Retina (tissue), 1 donor: Measurements from ENCODE around the gene CLPTM1L.
"Not testable (repeated sequence)": the region's sequence is repeated elsewhere in the genome, so short reads cannot be mapped to it uniquely, and the experiment has no call there.

ENCODE experiments used
- DNase-seq: peaks from one replicate; pipeline ENCODE4 v3.0.0-alpha.2; 2016

The CLPTM1L gene

DNA sequence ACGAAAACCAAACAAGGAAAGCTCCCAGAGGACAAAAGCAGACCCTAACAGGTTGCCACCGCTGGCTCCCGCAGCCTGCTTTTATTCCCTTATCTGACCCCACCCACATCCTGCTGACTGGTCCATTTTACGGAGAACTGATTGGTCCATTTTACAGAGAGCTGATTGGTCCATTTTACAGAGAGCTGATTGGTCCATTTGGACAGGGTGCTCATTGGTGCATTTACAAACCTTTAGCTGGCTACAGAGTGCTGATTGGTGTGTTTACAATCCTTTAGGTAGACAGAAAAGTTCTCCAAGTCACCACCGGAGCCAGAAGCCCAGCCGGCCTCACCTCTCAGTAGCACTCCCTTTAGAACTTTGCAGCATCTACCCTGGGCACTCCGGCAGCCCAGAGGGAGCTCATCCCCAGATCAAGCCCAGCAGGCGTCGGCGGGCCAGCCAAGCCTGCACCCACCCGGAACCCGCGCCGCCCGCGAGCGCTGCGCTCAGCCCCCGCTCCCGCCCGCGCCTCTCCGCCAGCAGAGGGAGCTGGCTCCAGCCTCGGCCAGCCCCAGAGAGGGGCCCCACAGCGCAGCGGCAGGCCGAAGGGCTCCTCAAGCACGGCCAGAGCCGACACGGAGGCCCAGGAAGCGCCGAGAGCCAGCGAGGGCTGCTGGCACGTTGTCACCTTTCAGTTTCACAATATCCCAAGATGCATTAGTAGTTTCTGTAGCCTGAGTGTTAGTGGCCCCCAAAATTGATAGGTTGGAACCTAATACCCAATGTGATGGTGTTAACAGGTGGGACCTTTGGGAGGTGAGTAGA, 35.3 kb upstream of the CLPTM1L start:
- peak; percentile 74 for DNase-seq

DNA sequence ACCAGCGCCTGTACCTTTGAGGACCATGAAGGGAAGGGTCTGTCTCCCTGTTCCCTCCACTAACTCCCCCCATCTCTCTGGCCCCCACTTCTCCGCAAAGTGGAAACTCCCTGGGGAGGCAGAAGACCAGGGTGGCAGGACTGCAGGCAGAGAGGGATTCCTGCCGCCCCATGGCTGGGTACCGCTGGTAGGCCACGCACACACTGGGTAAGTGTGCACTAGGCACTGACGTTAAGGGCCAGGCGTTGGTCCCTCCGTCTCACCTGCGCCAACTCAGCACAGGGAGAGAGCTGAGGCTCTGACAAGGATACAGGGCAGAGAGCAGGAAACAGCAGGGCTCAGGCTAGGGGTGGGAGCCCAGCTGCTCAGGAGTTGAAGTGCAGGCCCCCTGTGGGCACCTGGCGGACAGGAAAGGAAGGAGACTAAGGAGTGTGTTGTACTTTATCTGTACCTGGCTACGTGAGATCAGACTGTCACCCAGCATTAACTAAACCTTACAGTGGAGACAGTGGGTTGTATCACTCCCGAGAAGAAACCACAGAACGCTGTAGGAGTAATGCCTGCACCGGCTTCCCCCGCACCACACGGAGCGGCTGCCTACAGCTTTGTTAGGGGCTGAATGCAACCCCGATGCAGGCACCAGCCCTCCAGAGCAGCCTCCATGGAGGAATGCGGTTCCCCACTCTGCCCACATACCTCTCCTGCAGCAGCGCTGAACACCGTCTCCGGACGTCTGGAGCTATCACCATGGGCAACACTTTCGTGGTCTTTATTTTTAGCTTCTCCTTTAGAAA, 34.2 kb upstream of the CLPTM1L start:
- DNase-seq = no peak

DNA sequence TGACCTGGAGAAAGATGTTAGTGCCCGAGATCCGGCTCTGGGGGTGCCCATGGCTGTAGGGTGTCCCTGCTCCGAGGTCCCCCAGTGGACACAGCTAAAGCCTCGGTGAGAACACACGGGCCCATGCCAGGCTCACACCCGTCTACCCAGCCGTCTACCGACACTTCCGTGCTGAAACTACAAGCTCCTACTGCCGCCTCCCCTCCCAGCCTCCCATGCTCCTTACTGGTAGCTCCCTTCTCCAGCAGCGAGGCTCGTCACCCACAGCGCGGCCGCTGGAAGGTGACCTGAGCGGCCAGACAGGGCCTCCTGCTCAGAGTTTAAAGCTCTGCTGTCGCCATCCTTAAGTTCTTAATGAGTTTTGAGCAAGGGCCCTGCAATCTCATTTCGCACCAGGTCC, 33.2 kb upstream of the CLPTM1L start:
- no peak for DNase-seq

DNA sequence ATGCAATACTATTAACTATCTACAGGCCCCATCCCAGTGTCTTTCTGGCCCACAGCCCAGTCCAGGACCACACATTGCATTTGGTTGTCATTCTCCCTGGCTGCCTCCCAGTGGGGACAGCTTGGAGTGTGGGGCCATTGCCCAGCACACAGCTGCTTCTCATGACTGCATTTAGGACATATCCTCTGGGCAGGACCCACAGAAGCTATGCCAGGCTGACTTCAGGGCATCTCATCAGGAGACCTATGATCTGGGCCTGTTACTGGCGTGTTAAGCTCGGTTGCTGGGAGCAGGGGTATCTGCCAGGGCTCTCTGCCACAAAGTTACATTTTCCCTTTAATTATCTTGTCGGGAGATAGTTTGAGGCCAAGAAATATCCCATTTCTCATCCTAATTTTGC, 32.1 kb upstream of the CLPTM1L start:
- DNase-seq = no peak

DNA sequence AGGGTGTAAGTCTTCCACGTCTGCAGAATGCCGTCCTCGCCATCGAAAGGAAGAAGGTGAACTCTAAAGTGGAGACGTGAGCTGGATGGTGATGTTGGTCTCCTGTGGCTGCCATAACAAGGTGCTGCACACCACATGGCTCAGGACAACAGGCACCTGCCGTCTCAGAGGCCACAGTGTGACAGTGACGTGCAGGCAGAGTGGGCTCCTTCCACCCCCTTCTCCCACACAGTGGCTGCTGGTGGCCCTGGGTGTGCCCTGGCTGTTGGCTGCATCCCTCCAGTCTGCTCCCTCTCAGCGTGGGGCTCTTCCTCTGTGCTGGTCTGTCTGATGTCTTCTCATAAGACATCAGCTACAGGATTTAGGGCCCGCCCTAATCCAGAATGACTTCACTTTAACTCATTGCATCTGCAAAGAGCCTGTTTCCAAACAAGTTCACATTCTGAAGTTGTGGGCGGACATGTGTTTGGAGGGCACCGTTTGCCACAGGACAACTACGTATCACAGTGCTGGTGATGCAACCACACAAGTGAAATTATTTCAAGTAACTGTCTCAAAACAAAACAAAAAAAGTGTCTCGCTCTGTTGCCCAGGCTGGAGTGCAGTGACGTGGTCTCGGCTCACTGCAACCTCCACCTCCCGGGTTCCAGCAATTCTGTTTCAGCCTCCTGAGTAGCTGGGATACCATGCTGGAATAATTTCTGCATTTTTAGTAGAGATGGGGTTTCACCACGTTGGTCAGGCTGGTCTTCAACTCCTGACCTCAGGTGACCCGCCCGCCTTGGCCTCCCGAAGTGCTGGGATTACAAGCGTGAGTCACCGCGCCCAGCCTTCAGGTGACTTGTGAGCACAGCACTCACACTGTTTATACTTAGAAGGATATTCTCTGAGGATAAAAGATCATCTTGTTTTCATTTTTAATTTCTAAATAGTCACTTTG, 31.2 kb upstream of the CLPTM1L start:
- no peak for DNase-seq

DNA sequence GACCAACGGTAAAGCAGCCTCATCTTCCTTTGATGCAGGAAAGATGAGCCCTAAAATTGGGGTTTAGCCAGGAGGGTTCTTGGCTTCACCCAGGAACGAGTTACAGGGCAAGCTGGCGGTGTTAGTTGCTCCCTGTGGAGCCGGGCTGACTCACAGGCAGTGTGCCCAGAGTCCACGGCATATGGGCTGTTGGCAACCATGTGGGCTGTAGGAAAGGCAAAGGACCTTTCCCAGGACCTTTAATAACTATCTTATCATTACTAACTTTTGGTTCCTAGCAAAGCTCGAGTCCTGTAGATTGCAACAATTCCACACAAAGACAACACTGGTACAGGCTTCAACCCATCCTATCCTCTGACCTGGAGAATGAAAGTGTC, 29.8 kb upstream of the CLPTM1L start:
- no peak for DNase-seq

DNA sequence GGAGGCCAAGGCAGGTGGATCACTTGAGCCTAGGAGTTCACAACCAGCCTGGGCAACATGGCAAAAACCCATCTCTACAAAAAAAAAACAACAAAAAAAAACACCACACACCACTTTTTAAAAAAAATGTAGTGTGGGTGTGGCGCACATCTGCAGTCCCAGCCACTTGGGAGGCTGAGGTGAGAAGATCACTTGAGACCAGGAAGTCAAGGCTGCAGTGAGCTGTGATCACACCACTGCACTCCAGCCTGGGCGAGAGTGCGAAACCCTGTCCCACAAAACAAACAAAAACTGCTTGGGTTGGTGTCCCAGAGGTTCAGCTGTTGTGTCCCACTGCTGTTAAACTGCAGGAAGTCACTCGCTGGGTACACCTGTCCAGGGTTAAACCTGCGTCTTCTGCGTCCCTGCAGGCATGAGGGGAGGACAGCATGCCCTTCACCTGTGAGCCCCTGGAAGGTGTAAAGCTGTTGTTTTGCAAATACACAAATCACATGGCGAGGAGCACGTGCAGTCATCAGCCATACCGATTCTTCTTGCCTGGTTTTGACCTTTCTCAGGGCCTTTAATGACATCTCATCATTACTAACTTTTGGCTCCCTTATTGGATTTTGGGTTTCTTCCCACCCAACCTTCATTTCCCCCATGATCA, 29.3 kb upstream of the CLPTM1L start:
- no peak for DNase-seq

DNA sequence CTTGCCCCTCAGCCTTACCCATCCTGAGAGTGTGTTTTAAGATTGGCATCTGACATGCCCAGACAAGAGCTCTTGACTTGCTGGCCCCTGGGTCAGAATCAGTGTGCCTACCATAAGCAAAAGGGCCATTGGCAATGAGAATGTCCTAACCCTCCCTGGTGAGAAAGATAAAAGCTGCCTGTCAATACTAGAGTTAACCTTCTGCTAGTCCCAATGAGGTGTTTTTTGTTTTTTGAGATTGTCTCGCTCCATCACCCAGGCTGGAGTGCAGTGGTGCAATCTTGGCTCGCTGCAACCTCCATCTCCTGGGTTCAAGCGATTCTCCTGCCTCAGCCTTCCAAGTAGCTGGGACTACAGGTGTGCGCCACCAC, 27.1 kb upstream of the CLPTM1L start:
- DNase-seq = not testable (repeated sequence)

DNA sequence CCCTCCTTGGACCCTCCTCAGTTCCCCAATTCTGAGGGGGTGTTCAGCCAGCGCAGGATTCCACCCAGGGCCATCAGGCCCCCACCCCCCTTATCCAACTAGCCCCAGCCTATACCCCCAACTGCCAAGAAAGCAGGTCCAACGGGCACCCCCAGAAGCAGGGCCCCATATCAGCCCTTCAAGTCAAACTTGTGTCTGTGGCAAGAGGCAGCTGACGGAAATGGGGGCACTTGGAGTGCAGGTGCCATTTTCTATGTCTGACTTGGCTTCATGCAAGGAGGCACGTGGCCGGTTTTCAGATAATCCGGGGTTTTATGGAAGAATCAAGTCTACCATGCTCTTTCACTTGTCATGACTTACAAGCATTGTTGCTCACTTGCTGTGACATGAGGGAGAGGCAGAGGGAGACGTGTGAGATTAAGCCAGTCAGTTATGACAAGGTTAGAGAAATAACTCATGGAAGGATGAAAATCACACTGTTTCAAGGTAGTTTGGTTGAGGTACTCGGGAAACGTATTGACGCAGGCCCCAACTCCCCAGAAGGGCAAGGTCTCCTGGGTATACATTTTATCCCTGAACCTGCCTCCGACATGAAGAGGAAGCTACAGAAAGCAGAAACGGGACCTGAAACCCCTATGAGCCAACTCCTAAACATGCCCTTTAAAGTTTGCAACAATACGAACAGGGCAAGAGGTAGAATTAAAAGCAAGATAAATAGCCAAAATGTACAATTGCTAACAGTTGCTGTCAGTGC, 26.5 kb upstream of the CLPTM1L start:
- DNase-seq = no peak

DNA sequence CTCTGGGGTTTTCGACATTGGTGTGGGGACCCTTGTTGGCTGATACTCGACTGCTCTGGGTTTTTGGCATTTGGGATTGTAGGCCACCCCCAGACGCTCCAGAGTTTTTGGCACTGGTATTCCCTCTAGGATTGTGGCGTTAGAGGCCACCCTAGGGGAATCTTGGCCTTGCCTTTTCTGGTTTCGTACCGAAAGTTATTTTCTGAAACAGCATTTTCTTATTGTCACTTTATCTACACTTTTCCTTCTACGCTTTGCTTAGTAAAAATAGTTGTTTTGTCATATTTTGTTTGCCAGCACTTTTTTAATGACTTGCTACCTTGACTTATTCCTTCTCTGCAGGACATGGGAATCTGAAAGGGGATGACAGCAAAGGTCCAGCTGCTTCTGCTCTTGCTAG, 25.1 kb upstream of the CLPTM1L start:
- no peak for DNase-seq

DNA sequence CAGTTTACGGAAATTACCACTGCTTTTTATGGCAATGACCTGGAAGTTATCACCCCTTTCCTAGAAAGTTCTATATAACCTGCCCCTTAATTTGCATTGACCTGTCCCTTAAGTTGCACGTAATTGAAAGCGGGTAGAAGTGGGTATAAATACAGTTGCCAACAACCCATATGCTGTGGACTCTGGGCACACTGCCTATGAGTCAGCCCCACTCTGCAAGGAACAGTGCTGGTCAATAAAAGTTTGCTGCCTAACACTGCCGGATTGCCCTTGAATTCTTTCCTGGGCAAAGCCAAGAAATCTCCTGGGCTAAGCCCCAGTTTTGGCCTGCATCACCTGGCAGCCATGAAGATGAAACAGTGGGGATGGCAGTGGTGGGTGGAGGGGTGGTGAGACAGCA, 23.9 kb upstream of the CLPTM1L start:
- no peak for DNase-seq

DNA sequence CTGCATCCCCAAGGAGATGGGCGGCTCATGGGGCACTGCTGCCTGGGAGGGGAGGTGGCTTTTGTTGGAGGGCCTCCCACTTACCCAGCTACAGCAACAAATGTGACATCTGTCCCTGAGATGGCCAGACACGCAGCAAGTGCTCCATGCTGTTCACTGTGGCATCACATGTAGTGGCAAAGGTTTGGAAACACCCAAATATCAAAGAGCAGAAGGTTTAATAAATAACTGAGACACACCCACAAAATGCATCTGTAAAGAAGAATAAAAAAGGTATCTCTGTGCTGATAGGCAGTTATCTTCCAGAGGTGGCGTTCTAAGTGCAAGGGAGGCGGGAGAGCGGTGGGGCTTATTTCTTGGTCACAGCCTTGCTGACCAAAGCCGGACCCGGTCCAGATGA, 23.3 kb upstream of the CLPTM1L start:
- DNase-seq = no peak

DNA sequence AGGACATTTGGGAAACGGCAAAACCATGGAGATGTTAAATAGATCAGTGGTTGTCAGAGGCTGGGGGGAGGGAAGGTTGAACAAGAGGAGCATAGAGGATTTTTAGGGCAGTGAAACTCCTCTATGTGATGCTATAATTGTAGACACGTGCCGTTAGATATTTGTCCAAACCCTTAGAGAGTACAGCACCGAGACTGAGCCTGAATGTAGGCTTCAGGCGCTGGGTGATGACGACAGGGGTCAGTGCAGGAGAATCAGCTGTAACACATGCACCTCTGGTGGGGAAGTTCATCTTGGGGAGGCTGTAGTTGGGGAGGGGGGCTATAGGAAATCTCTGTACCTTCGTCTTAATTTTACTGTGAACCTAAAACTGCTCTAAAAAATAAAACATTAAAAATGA, 22.2 kb upstream of the CLPTM1L start:
- no peak for DNase-seq

DNA sequence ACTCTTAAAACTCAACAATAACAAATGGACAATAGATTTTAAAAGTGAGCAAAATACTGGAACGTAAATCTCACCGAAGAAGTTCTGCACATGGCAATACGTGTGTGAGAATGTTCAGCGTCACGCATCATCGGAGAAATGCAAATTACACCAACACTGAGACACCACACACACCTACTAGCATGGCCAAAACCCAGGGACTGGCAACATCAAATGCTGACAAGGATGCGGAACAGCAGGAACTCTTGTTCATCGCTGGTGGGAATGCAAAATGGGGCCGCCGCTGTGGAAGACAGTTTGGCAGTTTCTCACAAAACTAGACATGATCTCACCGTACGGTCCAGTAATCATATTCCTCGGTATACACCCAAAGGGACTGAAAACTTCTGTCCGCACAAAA, 21.6 kb upstream of the CLPTM1L start:
- DNase-seq = no peak

DNA sequence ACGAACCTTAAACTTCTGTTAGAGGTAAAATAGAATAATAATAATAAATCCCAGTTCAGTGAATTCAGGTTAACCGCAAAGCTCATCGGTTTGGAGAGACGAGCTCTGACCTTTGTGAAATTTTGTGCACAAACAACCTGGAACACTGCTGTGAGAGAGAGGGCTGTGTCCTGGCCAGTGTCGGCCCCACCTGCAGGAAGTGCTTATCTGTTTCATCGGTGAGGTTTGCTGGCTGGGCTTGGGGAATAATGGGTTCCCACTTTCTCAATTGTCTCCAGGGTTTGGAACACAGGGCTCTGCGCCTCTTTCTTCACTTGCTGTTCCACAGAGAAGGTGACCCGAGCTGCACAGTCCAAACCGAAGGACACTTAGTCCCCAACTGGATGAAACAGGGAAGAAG, 19.3 kb upstream of the CLPTM1L start:
- DNase-seq = no peak

DNA sequence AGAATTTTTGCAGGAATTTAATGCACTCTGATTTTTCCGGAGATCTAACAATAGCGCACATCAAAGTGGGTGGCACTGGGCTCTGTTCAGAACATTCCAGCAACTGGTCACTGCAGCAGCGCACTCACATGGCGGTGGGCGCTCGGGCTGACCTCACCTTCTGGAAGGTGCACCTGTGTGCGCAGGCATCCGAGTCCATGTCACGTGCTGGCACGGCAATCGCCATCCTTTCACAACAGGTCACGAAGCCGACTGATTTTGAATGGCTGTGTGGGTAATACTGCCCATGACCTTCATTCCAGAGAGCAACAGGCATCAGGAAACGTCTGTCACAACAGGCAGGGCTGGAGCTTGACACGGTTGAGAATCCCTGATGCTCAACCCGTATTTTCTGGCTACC, 18.7 kb upstream of the CLPTM1L start:
- no peak for DNase-seq

DNA sequence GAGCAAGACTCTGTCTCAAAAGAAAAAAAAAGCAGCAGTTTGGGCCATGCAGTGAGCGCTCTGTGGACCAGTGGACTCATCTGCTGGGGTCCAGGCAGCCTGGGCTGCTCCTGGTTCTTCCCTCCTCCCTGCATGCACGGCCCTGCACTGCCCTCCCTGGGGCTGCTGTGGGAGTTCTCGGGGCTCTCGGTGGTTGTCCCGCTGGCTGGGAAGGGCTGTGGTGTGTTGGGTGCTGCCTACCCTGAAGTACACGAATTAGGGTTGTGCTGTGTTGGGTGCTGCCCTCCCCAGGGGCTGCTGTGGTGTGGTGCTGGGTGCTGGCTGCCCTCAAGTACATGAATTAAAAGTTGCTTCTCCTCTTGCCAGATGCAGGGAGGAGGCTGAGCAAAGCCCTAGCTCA, 18.3 kb upstream of the CLPTM1L start:
- DNase-seq = no peak

DNA sequence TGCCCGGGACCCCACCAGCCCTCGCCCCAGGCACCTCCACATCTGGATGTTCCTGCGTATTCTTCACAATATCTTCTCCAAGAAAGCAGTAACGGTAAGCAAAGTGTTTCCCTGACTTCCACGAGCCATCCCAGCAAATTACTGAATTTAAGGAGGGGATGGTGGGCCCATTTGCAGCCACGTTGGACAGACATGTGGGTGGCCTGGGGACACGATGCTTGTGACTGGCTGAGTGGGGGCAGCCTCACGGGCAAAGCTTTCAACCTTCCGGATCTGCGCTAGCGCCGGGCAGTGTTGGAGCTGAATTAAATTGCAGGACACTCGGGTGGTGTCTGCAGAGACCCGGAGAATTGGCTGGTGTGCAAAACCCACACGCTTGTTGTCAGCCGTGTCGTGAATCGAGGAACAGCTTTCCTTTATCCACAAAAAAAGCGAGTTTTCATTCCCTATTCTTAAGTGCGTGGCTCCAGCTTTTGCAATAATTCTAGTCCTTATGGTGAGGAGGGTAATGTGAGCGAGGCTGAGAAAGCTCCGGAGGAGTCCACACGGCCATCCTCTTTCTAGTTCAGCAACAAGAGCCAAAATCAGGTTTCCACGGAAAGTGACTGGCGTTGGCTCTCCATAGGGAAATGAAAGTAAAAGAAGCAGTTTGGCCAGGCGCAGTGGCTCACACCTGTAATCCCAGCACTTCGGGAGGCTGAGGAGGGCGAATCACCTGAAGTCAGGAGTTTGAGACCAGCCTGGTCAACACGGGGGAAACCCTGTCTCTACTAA, 17.5 kb upstream of the CLPTM1L start:
- no peak for DNase-seq

DNA sequence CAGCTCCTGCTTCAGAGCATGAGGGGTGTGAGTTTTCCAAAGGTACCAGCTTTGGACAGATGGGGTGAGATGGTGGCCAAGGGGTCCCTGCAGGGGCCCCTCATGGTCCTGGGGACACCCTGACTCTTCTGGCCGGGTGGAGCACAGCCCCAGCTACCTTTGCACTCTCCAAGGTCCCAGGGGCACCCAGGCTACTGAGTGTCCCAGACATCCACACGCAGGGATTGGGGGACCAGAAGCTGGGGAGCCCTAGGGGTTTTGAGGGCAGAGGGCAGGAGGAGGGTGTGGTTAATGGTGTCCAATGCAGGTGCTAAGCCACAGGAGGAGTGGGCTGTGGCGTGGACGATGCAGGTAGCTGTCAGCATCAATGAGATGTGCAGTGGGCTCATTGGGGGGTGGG, 16.0 kb upstream of the CLPTM1L start:
- DNase-seq = no peak

DNA sequence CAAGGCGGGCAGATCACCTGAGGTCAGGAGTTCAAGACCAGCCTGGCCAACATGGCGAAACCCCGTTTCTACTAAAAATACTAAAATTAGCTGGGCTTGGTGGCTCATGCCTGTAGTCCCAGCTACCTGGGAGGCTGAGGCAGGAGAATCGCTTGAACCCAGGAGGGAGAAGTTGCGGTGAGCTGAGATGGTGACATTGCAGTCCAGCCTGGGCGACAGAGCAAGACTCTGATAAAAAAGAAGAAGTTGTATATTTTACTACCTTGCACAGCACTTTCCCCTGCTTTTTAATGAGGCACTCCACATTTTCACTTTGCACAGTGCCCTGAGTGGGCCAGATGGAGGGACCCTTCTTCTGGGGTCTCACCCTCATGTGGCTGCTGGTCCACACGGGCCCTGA, 15.5 kb upstream of the CLPTM1L start:
- not testable (repeated sequence) for DNase-seq

DNA sequence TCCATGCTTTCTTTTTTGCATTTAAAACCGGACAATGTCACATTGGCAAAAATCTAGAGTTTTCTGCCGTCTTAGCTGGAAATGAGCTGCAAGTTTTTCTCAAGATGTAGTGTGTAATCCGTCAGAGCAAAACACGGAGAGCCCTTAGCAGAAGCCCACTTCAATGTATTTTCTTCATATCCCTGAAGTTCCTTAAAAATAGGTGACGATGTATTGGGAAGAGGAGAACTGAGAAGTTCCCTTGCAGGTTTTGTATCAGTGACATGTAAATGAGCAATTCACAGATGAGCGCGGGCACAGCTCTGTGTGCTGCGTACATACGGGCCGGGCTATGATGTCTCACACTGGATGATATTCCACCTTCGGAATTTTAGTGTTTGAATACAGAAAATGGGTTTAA, 14.8 kb upstream of the CLPTM1L start:
- no peak for DNase-seq
